NCI-H460 (cell line): ENCODE results near the gene RANBP3. TPM values are rescaled to one million over a fixed set of nuclear protein-coding genes. Genes with fewer than 3 reads are reported as not detected.
A peak's percentile ranks its signal among the peaks of the same experiment; 100 is the strongest.

Source experiments
- DNase-seq: peaks from one replicate; pipeline ENCODE4 v3.0.0-alpha.2; 2016; ENCODE audit warnings: low read depth; ENCODE audit errors: extremely low read depth
- total RNA-seq: library from RNA; depleted of rRNA; stranded (reverse); fragments of >200 nt; shearing (Covaris generic); gene quantifications from 2 replicates; pipeline ENCODE4 v1.2.3, GENCODE V29; 2014

RANBP3 gene
- total RNA-seq, 1 experiment from 2014 or later: 32.5 TPM

DNA sequence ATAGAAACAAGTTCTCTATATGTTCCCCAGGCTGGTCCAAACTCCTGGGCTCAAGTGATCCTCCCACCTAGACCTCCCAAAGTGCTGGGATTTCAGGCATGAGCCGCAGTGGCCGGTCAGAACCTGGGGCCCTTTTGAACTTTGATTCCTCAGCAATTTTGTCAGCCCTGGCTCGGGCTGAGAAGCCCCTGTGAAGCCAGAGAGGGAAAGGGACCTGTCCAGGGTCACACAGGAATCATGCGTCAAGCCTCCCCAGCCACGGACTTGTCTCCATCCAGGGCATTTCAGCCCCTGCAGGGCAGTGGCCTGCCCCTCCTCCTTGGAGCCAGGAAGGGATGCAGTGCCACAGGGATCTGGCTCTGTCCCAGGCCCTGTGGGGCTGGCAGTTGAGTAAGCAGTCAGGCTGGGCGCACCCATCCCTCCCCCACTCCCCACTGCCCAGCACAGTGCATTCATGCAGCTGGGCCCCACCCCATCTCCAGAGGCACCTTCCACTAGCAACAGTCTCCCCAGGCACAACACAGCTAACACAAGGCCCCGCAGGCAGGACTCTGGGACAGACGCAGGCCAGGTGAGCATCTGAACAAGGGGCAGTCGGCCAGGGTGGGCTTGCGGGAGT is 64.1 kb downstream of the RANBP3 start, which contains the start of gene CAPS:
Gene CAPS, plus strand, starts transcription at position 516 of the 619 bp plus-strand sequence. CDS start 153 bp downstream, outside the sequence.
- DNase-seq: peak; percentile 23

DNA sequence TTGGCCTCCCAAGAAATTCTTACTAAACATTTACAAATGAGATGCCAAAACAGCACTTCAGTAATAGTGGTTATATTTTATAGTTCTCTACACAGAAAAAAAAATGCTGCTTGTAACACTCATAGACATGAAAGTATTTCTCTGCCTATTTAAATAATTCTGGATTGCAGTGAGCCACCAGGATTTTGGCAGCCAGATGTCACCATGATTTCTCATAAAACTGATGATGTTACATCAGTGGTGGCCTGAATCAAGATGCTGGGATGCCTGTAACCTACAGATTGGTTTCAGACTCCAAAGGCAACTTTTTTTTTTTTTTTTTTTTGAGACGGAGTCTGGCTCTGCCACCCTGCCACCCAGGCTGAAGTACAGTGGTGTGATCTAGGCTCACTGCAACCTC is 66.6 kb downstream of the RANBP3 start:
- DNase-seq: no peak

DNA sequence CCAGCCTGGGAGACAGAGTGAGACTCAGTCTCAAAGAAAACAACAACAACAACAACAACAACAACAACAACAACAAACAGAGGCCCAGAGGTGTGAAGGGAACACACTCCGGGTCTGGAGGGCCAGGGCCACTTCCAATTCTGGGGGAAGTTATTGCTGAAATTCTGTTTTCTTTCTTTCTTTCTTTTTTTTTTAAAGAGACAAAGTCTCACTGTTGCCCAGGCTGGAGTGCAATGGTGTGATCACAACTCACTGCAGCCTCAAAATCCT is 67.4 kb downstream of the RANBP3 start:
- DNase-seq: no peak

DNA sequence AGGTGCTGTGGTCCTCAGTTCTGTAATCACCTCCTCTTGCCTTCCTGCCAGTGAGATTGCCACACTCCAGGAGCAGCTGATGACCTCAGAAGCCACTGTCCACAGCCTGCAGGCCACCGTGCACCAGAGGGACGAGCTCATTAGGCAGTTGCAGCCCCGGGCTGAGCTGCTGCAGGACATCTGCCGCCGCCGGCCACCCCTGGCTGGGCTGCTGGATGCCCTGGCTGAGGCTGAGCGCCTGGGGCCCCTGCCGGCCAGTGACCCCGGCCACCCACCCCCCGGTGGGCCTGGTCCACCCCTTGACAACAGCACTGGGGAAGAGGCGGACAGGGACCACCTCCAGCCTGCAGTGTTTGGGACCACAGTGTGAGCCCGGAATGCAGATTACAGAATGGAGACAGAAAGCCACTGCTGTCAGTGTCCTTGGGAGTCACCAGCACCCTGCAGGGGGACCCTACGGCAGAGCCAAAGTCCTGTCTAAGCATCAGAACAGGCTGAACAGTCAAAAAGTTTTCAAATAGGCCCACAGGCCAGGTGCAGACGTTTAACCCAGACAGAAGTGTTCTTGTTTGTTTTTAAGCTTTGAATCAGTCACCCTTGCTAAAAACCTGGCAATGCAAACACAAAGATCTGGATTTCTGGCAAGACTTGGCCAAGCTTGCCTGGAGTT is 69.0 kb downstream of the RANBP3 start:
- no peak for DNase-seq

DNA sequence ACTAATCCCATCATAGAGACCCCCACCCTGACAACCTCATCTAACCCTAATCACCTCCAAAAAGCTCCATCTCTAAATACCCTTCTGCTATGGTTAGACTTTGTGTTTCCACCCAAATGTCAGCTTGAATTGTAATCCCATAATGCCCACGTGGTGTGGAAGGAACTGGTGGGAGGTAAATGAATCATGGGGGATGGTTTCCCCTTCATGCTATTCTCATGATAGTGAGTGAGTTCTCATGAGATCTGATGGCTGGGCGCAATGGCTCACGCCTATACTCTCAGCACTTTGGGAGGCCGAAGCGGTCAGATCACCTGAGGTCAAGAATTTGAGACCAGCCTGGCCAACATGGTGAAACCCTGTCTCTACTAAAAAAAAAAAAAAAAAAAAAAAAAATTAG is 70.7 kb downstream of the RANBP3 start:
- no peak for DNase-seq

GRCh38 chr19:5905114-5905778 is 72.7 kb downstream of the RANBP3 start:
- DNase-seq: no peak

DNA sequence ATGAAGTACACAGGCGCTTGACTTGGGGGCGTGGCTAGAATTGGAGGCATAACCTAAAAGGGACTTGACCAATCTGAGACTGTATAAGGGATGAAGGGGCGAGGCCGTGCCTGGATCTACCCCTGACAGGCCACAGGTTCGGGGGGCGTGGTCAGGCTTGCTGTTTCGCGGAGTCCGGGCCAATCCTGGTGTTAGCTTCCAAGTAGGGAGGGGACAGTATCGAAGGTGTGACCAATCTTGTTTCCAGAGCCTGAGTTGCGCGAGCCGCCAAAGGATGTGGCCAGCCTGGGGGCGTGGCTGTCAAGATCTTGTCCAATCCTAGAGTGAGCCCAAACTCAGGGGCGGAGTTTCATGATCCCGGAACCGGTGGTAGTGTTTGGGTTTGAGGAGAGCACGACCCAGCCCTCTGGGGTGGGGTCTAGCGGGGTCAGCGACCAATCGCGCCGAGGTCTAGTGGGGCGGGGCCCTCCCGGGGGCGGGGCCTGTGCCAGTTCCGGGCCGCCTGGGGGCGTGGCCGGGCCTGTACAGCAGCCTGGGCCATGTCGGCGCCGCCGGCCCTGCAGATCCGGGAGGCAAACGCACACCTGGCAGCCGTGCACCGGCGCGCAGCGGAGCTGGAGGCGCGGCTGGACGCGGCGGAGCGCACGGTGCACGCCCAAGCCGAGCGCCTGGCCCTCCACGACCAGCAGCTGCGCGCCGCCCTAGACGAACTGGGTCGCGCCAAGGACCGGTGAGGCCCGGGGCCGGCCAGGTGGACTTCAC is 73.4 kb downstream of the RANBP3 start, which contains the start of gene VMAC:
Gene VMAC, plus strand, starts transcription at position 521 of the 762 bp plus-strand sequence. Its CDS starts 19 bp downstream, at position 540.
- DNase-seq: peak; percentile 100

DNA sequence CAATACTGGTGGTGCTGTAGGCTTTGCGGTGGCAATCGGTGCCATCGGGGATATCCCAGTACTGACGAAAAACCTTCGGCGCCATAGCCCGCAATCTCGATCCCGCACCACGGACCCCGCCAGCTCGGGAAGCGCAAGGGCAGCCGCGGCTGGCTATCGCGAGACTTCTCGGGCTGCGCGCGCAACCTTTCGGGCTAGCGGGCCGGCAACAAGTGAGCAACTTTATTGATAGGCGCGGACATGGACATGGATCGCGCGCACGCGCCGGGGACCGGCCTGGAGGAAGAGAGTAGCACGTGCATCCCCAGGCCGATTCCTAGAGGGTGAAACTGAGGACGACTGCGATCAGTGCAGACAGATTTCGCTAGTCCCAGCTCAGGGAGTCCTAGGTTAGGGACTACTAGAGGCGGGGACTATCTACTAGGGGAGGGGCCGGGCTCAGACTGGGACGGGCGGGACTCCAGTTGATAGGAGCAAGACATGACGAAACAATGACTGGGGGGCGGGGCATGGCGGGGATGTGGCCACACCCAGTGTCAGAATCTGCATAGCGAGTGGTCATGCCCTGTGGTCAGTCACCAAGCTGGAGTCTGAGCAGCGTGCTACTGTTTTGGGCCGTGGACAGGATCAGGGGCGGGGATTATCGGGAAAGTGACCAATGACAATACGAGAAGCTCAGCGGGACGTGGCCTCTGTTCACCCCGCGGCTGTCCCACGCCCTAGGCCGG is 74.2 kb downstream of the RANBP3 start, which contains the start of gene NDUFA11:
Gene NDUFA11, minus strand, starts transcription at position 167 of the 728 bp plus-strand sequence. Its CDS starts 82 bp downstream, at position 85.
- peak; percentile 88 for DNase-seq

GRCh38 chr19:5903056-5903623 is 74.8 kb downstream of the RANBP3 start:
- no peak for DNase-seq

GRCh38 chr19:5900976-5901375 is 77.0 kb downstream of the RANBP3 start:
- no peak for DNase-seq

- no peak for DNase-seq
Observed at GRCh38 chr19:5899728-5900526, 78.0 kb downstream of the RANBP3 start.

DNA sequence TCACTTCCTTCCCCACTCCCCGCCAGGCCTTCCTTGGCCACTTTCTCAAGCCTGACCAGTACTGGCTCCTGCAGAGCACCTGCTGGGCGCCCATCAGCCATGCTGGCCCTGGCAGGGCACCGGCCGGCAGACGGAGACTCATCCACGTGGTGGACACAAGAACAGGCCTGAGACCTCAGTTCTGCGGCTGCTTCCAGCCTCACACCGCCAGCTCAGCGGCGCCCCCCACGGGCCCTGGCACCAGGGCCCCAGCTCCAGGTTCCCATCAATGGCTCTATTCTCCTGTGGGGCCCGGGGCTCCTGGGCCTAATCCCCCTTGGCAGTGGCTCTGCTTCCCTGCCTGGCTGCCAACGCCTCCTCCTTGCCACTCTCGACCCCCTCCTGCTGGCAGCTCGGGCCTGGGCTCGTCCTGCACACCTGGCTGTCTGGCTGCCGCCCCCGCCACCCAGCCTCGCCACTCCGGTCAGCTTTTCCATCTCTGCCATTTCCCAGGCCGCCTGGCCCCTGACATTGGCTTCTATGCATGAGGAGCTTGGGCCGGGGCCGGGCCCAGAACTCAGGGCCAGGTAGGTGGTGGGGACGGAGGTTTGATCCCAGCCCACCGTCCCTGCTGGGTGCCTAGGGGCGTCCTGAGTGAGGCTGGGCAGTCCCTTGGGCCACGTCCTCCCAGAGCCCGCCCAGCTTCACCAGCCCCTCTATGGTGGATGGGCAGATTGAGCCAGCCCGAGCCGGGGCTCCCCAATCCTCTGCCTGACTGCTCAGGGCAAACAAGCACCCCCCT is 80.6 kb downstream of the RANBP3 start:
- DNase-seq: no peak

DNA sequence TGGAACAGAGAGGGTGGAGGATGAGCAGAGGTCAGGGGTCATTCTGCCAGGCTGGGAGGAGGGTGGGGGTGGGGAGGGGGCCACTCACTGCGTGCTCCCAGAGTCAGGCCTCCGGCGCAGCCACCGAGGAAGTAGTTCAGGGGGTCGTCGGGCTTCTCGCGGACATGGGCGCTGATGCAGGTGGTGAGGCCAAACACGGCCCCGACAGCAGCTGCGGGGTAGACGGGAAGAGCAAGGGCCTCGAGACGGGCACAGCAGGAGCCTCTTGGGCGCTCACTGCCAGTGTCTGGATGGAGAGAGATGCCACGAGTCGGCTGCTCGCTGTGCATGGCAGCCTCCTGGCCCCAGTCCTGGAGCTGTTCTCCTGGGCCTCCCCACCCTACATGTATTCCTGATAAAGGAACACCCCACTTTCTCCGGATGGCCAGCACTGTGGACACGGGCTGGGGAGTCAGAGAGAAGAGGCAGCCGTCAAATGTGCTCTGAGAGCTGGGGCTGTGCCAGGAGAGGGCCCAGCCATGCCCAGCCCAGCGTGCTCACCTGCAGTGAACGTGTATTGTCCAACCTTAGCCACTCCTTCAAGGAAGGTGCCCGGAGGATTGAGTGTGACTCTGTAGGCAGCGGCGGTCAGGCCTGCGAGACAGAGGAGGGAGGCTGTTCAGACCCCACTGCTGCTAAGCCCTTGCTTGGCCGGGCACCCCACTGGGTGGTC is 81.4 kb downstream of the RANBP3 start:
- DNase-seq: no peak

DNA sequence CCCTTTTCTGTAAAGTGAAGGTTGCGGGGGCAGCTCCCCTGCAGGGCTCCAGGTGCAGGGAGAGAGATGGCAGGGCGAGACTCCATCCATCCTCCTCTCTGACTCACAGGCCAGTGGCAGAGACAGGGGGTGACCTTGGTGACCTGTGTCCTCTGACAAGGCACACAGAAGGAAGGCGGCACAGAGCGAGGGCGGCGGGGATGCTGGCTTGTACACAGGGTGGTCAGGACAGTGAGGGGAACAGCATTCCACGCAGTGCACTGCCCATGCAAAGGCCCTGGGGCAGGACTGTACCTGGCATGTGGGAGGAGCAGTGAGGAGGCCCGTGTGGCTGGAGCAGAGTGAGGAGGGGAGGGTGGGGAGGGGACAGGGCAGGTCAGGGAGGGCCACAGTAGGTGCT is 82.0 kb downstream of the RANBP3 start:
- no peak for DNase-seq

- no peak for DNase-seq
Observed at GRCh38 chr19:5895409-5895808, 82.5 kb downstream of the RANBP3 start.

- DNase-seq: no peak
Observed at GRCh38 chr19:5894704-5895349, 83.1 kb downstream of the RANBP3 start.
